ENCODE data around the gene ROMO1.
"Not testable (repeated sequence)": the region's sequence is repeated elsewhere in the genome, so short reads cannot be mapped to it uniquely, and the experiment has no call there.

Gene ROMO1

GRCh38 chr20:35732644-35732982, 33.4 kb downstream of the ROMO1 start:
- no peak for FAIRE-seq

GRCh38 chr20:35734374-35734773, 35.2 kb downstream of the ROMO1 start:
- no peak for FAIRE-seq

- no peak for FAIRE-seq
These were observed 35.8 kb downstream of the ROMO1 start for GRCh38 chr20:35734777-35735649.

- no peak for FAIRE-seq
These were observed 36.7 kb downstream of the ROMO1 start for GRCh38 chr20:35735826-35736470.

- no peak for FAIRE-seq
These were observed 38.7 kb downstream of the ROMO1 start for GRCh38 chr20:35737865-35738333.

- FAIRE-seq, result no peak
These were observed 39.4 kb downstream of the ROMO1 start for GRCh38 chr20:35738410-35739179.

- FAIRE-seq, result no peak
These were observed 40.3 kb downstream of the ROMO1 start for GRCh38 chr20:35739294-35740163.

GRCh38 chr20:35741892-35742740, 42.9 kb downstream of the ROMO1 start, which contains the start of gene RBM39:
TSS of gene RBM39 (minus strand) at chr20:35742260. CDS start at chr20:35740874, 1,386 bp downstream.
- FAIRE-seq, result peak; percentile 92

GRCh38 chr20:35742741-35743523, 43.7 kb downstream of the ROMO1 start:
- no peak for FAIRE-seq

GRCh38 chr20:35743693-35744491, 44.7 kb downstream of the ROMO1 start:
- no peak for FAIRE-seq

- not testable (repeated sequence) for FAIRE-seq
These were observed 45.3 kb downstream of the ROMO1 start for GRCh38 chr20:35744492-35744841.
